Measurements from ENCODE around the gene DACH1.

GRCh38 chr13:71394176-71394575 lies 472.8 kb downstream of the DACH1 start:
- no peak for TF ChIP-seq CTCF (IDR thresholded peaks at IDR 0.05; ENCODE audit: insufficient read depth, low read length)
- no peak for TF ChIP-seq REST (IDR thresholded peaks at IDR 0.05; ENCODE audit: insufficient replicate concordance, low read depth)
- no peak for TF ChIP-seq POLR2AphosphoS5 (IDR thresholded peaks at IDR 0.05; ENCODE audit: low read depth)
- TF ChIP-seq SPI1 (IDR thresholded peaks at IDR 0.05; ENCODE audit: borderline replicate concordance, low read depth), result no peak
- no peak for TF ChIP-seq GABPA (IDR thresholded peaks at IDR 0.05; ENCODE audit: low read depth)
